GM21390 (cell line): ENCODE results near the gene C4orf50.
"Not testable (repeated sequence)": the region's sequence is repeated elsewhere in the genome, so short reads cannot be mapped to it uniquely, and the experiment has no call there.

Source experiments
- ATAC-seq: cut with Tn5 transposase; IDR thresholded peaks from one replicate; pipeline ENCODE4 v1.9.1; 2021; ENCODE audit not compliant: unreplicated experiment

Gene C4orf50

GRCh38 chr4:5869966-5870619, 148.1 kb downstream of the C4orf50 start:
- no peak for ATAC-seq

GRCh38 chr4:5867866-5868265, 150.4 kb downstream of the C4orf50 start:
- no peak for ATAC-seq

- no peak for ATAC-seq
Measured at GRCh38 chr4:5866841-5867813, 151.1 kb downstream of the C4orf50 start.

- ATAC-seq, result no peak
Measured at GRCh38 chr4:5865896-5866599, 152.2 kb downstream of the C4orf50 start.

GRCh38 chr4:5863461-5864113, 154.6 kb downstream of the C4orf50 start:
- ATAC-seq, result no peak

- no peak for ATAC-seq
Measured at GRCh38 chr4:5858020-5858769, 160.0 kb downstream of the C4orf50 start.

GRCh38 chr4:5857199-5857598, 161.0 kb downstream of the C4orf50 start:
- ATAC-seq, result no peak

GRCh38 chr4:5856362-5856761, 161.9 kb downstream of the C4orf50 start:
- ATAC-seq, result not testable (repeated sequence)

- ATAC-seq, result no peak
Measured at GRCh38 chr4:5854929-5855328, 163.3 kb downstream of the C4orf50 start.

GRCh38 chr4:5852523-5853202, 165.6 kb downstream of the C4orf50 start:
- no peak for ATAC-seq

GRCh38 chr4:5851637-5852301, 166.5 kb downstream of the C4orf50 start:
- no peak for ATAC-seq
